ELF-1 (cell line): ENCODE results near the gene SPEN.

Source experiments
- DNase-seq: peaks from one replicate; pipeline ENCODE4 v3.0.0-alpha.2; 2016; ENCODE audit warnings: low read depth, low spot score

The SPEN gene

GRCh38 chr1:15934211-15935055, 86.9 kb downstream of the SPEN start:
- no peak for DNase-seq

GRCh38 chr1:15935056-15935950, 87.8 kb downstream of the SPEN start:
- no peak for DNase-seq

- no peak for DNase-seq
Observed at GRCh38 chr1:15936025-15936424, 88.5 kb downstream of the SPEN start.

- no peak for DNase-seq
Observed at GRCh38 chr1:15937146-15937545, 89.6 kb downstream of the SPEN start.

- no peak for DNase-seq
Observed at GRCh38 chr1:15937706-15938168, 90.2 kb downstream of the SPEN start.

- DNase-seq = no peak
Observed at GRCh38 chr1:15938628-15939161, 91.2 kb downstream of the SPEN start.

- peak; percentile 69 for DNase-seq
Observed at GRCh38 chr1:15939181-15940109, 91.9 kb downstream of the SPEN start.

GRCh38 chr1:15940110-15941043, 92.9 kb downstream of the SPEN start:
- no peak for DNase-seq

- DNase-seq = no peak
Observed at GRCh38 chr1:15941044-15941840, 93.7 kb downstream of the SPEN start.

- DNase-seq = no peak
Observed at GRCh38 chr1:15941899-15942660, 94.6 kb downstream of the SPEN start.

- no peak for DNase-seq
Observed at GRCh38 chr1:15942661-15943327, 95.3 kb downstream of the SPEN start.

- no peak for DNase-seq
Observed at GRCh38 chr1:15943328-15943991, 96.0 kb downstream of the SPEN start.

GRCh38 chr1:15943992-15944307, 96.4 kb downstream of the SPEN start:
- DNase-seq = no peak

- DNase-seq = peak; percentile 59
Observed at GRCh38 chr1:15944308-15945010, 97.0 kb downstream of the SPEN start.

GRCh38 chr1:15945011-15945831, 97.7 kb downstream of the SPEN start:
- DNase-seq = no peak
